NT2/D1 (cell line): ENCODE results near the gene ATXN2.

Source experiments
- DNase-seq: peaks from one replicate; pipeline ENCODE4 v3.0.0-alpha.2; 2011; ENCODE audit warnings: low read depth, low spot score
- H3K27me3 ChIP-seq: 2 replicates; pipeline ENCODE4 v1.6.0; 2011; ENCODE audit warnings: mild to moderate bottlenecking; ENCODE audit not compliant: insufficient read length, insufficient read depth
- H3K36me3 ChIP-seq: 2 replicates; pipeline ENCODE4 v1.6.1; 2011; ENCODE audit warnings: mild to moderate bottlenecking, low read length, mixed read lengths; ENCODE audit not compliant: insufficient read depth, insufficient read length
- H3K4me1 ChIP-seq: 2 replicates; pipeline ENCODE4 v1.5.1; 2011; ENCODE audit not compliant: insufficient read depth, insufficient read length
- H3K4me3 ChIP-seq: 2 replicates; pipeline ENCODE4 v1.5.1; 2011; ENCODE audit warnings: low read depth; ENCODE audit not compliant: insufficient read length
- H3K9ac ChIP-seq: 2 replicates; pipeline ENCODE4 v1.6.0; 2011; ENCODE audit warnings: low read depth; ENCODE audit not compliant: insufficient read length
- H3K9me3 ChIP-seq: 2 replicates; pipeline ENCODE4 v1.5.1; 2011; ENCODE audit warnings: mild to moderate bottlenecking, low read length; ENCODE audit not compliant: insufficient read depth
- SUZ12 ChIP-seq: IDR thresholded peaks from 2 replicates; pipeline ENCODE4 v1.6.1; 2011; ENCODE audit not compliant: insufficient read length, insufficient read depth; ENCODE audit errors: extremely low read depth
- YY1 ChIP-seq: IDR thresholded peaks from 2 replicates; pipeline ENCODE4 v1.6.1; 2011; ENCODE audit not compliant: insufficient read length, insufficient read depth
- ZNF274 ChIP-seq: IDR thresholded peaks from 2 replicates; pipeline ENCODE4 v1.6.1; 2011; ENCODE audit warnings: mild to moderate bottlenecking, low read depth, low read length

Gene ATXN2

GRCh38 chr12:111425655-111426054 is 173.5 kb downstream of the ATXN2 start:
- H3K9me3 ChIP-seq = no peaks in the 10 kb centered on the region

GRCh38 chr12:111424793-111425251 is 174.3 kb downstream of the ATXN2 start:
- H3K4me1 ChIP-seq = peaks cover 25% of the 10 kb centered on the region
- H3K9ac ChIP-seq = no peak overlapping the region
- TF ChIP-seq SUZ12 (no peak), YY1 (no peak), ZNF274 (no peak)

More at GRCh38 chr12:111425655-111426054, 173.5 kb downstream of the ATXN2 start:
- H3K4me3 ChIP-seq = no peak overlapping the region
- H3K4me1 ChIP-seq = peaks cover 31% of the 10 kb centered on the region
- TF ChIP-seq YY1 (no peak), SUZ12 (no peak), ZNF274 (no peak)
- DNase-seq = no peak
- H3K36me3 ChIP-seq = peaks cover 29% of the 10 kb centered on the region
- no peaks in the 10 kb centered on the region for H3K27me3 ChIP-seq
- peak overlapping the region; percentile 57 for H3K9ac ChIP-seq

GRCh38 chr12:111424189-111424792 is 174.8 kb downstream of the ATXN2 start:
- H3K27me3 ChIP-seq = no peaks in the 10 kb centered on the region
- H3K9me3 ChIP-seq = no peaks in the 10 kb centered on the region
- no peak for TF ChIP-seq YY1
- TF ChIP-seq SUZ12 = no peak
- TF ChIP-seq ZNF274 = no peak
- no peak overlapping the region for H3K9ac ChIP-seq
- DNase-seq = no peak
- H3K4me1 ChIP-seq = peaks cover 22% of the 10 kb centered on the region
- H3K36me3 ChIP-seq = peaks cover 40% of the 10 kb centered on the region
- H3K4me3 ChIP-seq = no peak overlapping the region

More at GRCh38 chr12:111424793-111425251, 174.3 kb downstream of the ATXN2 start:
- Histone ChIP-seq H3K27me3 (no peaks in the 10 kb centered on the region), H3K4me3 (no peak overlapping the region), H3K9me3 (no peaks in the 10 kb centered on the region), H3K36me3 (peaks cover 34% of the 10 kb centered on the region)
- no peak for DNase-seq

- Histone ChIP-seq H3K4me3 (no peak overlapping the region), H3K9me3 (no peaks in the 10 kb centered on the region), H3K27me3 (no peaks in the 10 kb centered on the region), H3K36me3 (peaks cover 48% of the 10 kb centered on the region), H3K9ac (no peak overlapping the region), H3K4me1 (peaks cover 16% of the 10 kb centered on the region)
- no peak for TF ChIP-seq YY1
- TF ChIP-seq SUZ12 = no peak
- no peak for TF ChIP-seq ZNF274
- DNase-seq = no peak
These were observed 178.6 kb downstream of the ATXN2 start for GRCh38 chr12:111420494-111420893.

- H3K27me3 ChIP-seq = no peaks in the 10 kb centered on the region
- TF ChIP-seq SUZ12 = no peak
- no peak for TF ChIP-seq YY1
- no peak for TF ChIP-seq ZNF274
- H3K4me1 ChIP-seq = peaks cover 15% of the 10 kb centered on the region
- DNase-seq = no peak
- no peaks in the 10 kb centered on the region for H3K9me3 ChIP-seq
- H3K9ac ChIP-seq = no peak overlapping the region
- no peak overlapping the region for H3K4me3 ChIP-seq
- peaks cover 53% of the 10 kb centered on the region for H3K36me3 ChIP-seq
These were observed 179.3 kb downstream of the ATXN2 start for GRCh38 chr12:111419784-111420183.

GRCh38 chr12:111418594-111418880 is 180.6 kb downstream of the ATXN2 start:
- no peak for DNase-seq
- H3K9me3 ChIP-seq = no peaks in the 10 kb centered on the region
- H3K36me3 ChIP-seq = peaks cover 61% of the 10 kb centered on the region
- H3K9ac ChIP-seq = no peak overlapping the region
- H3K27me3 ChIP-seq = no peaks in the 10 kb centered on the region
- TF ChIP-seq ZNF274 (no peak), SUZ12 (no peak), YY1 (no peak)
- no peak overlapping the region for H3K4me3 ChIP-seq
- peaks cover 16% of the 10 kb centered on the region for H3K4me1 ChIP-seq

DNA sequence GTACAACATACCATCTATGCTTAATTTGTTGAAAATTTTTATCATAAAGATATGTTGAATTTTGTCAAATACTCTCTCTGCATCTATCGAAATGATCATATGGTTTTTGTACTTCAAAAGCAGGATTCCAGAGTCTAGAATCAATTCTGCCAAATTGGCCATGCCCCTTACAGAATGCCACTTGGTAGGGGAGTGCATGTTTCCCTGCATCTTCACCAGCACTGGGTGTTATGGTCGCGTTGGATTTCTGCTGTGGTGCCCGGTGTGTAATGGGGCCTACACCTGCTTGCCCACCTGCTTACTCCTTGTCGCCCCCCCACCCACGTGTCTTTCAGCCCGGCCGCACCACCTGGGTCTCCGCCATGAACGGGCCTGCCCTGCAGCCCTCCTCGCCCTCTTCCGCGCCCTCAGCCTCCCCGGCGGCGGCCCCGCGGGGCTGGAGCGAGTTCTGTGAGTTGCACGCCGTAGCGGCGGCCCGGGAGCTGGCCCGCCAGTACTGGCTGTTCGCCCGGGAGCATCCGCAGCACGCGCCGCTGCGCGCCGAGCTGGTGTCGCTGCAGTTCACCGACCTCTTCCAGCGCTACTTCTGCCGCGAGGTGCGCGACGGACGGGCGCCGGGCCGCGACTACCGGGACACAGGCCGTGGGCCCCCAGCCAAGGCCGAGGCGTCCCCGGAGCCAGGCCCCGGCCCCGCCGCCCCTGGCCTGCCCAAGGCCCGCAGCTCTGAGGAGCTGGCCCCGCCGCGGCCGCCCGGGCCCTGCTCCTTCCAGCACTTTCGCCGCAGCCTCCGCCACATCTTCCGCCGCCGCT is 181.1 kb downstream of the ATXN2 start:
- peaks cover 17% of the 10 kb centered on the region for H3K4me1 ChIP-seq
- DNase-seq = no peak
- TF ChIP-seq SUZ12 = no peak
- no peak for TF ChIP-seq ZNF274
- no peak for TF ChIP-seq YY1

More for the DNA sequence above, 181.1 kb downstream of the ATXN2 start:
- no peaks in the 10 kb centered on the region for H3K9me3 ChIP-seq
- no peak overlapping the region for H3K4me3 ChIP-seq
- H3K9ac ChIP-seq = no peak overlapping the region
- peaks cover 59% of the 10 kb centered on the region for H3K36me3 ChIP-seq
- no peaks in the 10 kb centered on the region for H3K27me3 ChIP-seq
